IPS DF 6.9 (cell line): ENCODE results near the gene PI4KA.
"Not testable (repeated sequence)": the region's sequence is repeated elsewhere in the genome, so short reads cannot be mapped to it uniquely, and the experiment has no call there.

ENCODE experiments used
- DNase-seq: peaks from one replicate; pipeline ENCODE4 v3.0.0-alpha.2; 2013; ENCODE audit warnings: low read depth, low spot score
- H3K27ac ChIP-seq: one replicate; pipeline ENCODE4 v1.5.1; 2013; ENCODE audit warnings: low read length, control low read depth
- H3K27me3 ChIP-seq: 2 replicates; pipeline ENCODE4 v1.6.1; 2013; ENCODE audit warnings: mild to moderate bottlenecking, low read length; ENCODE audit not compliant: control insufficient read depth, insufficient read depth
- H3K36me3 ChIP-seq: 2 replicates; pipeline ENCODE4 v1.6.1; 2013; ENCODE audit warnings: low read length; ENCODE audit not compliant: control insufficient read depth, insufficient read depth
- H3K4me1 ChIP-seq: 2 replicates; pipeline ENCODE4 v1.6.1; 2013; ENCODE audit warnings: low read length; ENCODE audit not compliant: control insufficient read depth, insufficient read depth
- H3K4me3 ChIP-seq: 2 replicates; pipeline ENCODE4 v1.5.1; 2013; ENCODE audit warnings: mild to moderate bottlenecking, low read length
- H3K9me3 ChIP-seq: 2 replicates; pipeline ENCODE4 v1.6.1; 2013; ENCODE audit warnings: low read length, inconsistent platforms; ENCODE audit not compliant: control insufficient read depth, insufficient read depth
- WGBS: extraction: QIAGEN DNeasy Blood & Tissue Kit; methylation state at CpG from one replicate; pipeline ENCODE4 v1.1.7; 2013; ENCODE audit warnings: mixed read lengths, missing lambda C conversion rate; ENCODE audit not compliant: insufficient read length, insufficient coverage; 5-methylcytosine and 5-hydroxymethylcytosine counted together

The PI4KA gene

GRCh38 chr22:20721409-20722218, 137.0 kb downstream of the PI4KA start:
- no peak overlapping the region for H3K4me3 ChIP-seq
- H3K9me3 ChIP-seq = no peaks in the 10 kb centered on the region
- WGBS = no CpG with 5 or more reads among the region's 13 CpGs
- no peaks in the 10 kb centered on the region for H3K4me1 ChIP-seq
- no peak for DNase-seq
- no peaks in the 10 kb centered on the region for H3K27me3 ChIP-seq
- no peak overlapping the region for H3K27ac ChIP-seq
- no peaks in the 10 kb centered on the region for H3K36me3 ChIP-seq

- Histone ChIP-seq H3K36me3 (no peaks in the 10 kb centered on the region), H3K4me3 (no peak overlapping the region), H3K4me1 (no peaks in the 10 kb centered on the region), H3K9me3 (no peaks in the 10 kb centered on the region), H3K27ac (no peak overlapping the region), H3K27me3 (no peaks in the 10 kb centered on the region)
- no peak for DNase-seq
- no CpG with 5 or more reads among the region's 13 CpGs for WGBS
These were observed 137.8 kb downstream of the PI4KA start for GRCh38 chr22:20720692-20721408.

GRCh38 chr22:20718727-20719126, 139.9 kb downstream of the PI4KA start:
- WGBS = no CpG with 5 or more reads among the region's 13 CpGs
- H3K27me3 ChIP-seq, H3K27ac ChIP-seq, H3K36me3 ChIP-seq, DNase-seq, H3K4me1 ChIP-seq, H3K9me3 ChIP-seq, H3K4me3 ChIP-seq: not testable (repeated sequence)

- DNase-seq, H3K27me3 ChIP-seq, H3K9me3 ChIP-seq, H3K4me1 ChIP-seq, H3K27ac ChIP-seq, H3K4me3 ChIP-seq, H3K36me3 ChIP-seq: not testable (repeated sequence)
- no CpG with 5 or more reads among the region's 7 CpGs for WGBS
These were observed 140.6 kb downstream of the PI4KA start for GRCh38 chr22:20717981-20718380.

- WGBS = no CpG with 5 or more reads among the region's 17 CpGs
- H3K9me3 ChIP-seq, H3K36me3 ChIP-seq, H3K27ac ChIP-seq, H3K27me3 ChIP-seq, H3K4me3 ChIP-seq, DNase-seq, H3K4me1 ChIP-seq: not testable (repeated sequence)
These were observed 141.3 kb downstream of the PI4KA start for GRCh38 chr22:20717213-20717866.

GRCh38 chr22:20713116-20713515, 145.5 kb downstream of the PI4KA start:
- WGBS = no CpG with 5 or more reads among the region's 13 CpGs
- DNase-seq, H3K9me3 ChIP-seq, H3K4me3 ChIP-seq, H3K27ac ChIP-seq, H3K27me3 ChIP-seq, H3K4me1 ChIP-seq, H3K36me3 ChIP-seq: not testable (repeated sequence)

- no CpG with 5 or more reads among the region's 11 CpGs for WGBS
- H3K27ac ChIP-seq, DNase-seq, H3K36me3 ChIP-seq, H3K4me1 ChIP-seq, H3K4me3 ChIP-seq, H3K9me3 ChIP-seq, H3K27me3 ChIP-seq: not testable (repeated sequence)
These were observed 148.6 kb downstream of the PI4KA start for GRCh38 chr22:20709966-20710365.

- not testable (repeated sequence) for DNase-seq, H3K36me3 ChIP-seq, H3K4me1 ChIP-seq, H3K4me3 ChIP-seq, H3K27me3 ChIP-seq, H3K9me3 ChIP-seq, H3K27ac ChIP-seq
- WGBS = no CpG with 5 or more reads among the region's 11 CpGs
These were observed 151.0 kb downstream of the PI4KA start for GRCh38 chr22:20707549-20708118.

- not testable (repeated sequence) for H3K36me3 ChIP-seq, DNase-seq, H3K27ac ChIP-seq, H3K27me3 ChIP-seq, H3K4me1 ChIP-seq, H3K9me3 ChIP-seq
- WGBS = no CpG with 5 or more reads among the region's 79 CpGs
- H3K4me3 ChIP-seq = peak overlapping the region; percentile 42; the same call in 1 of the 2 replicates
These were observed 154.6 kb downstream of the PI4KA start for GRCh38 chr22:20703816-20704609.

GRCh38 chr22:20703414-20703806, 155.2 kb downstream of the PI4KA start:
- DNase-seq = not testable (repeated sequence)
- WGBS = no CpG with 5 or more reads among the region's 25 CpGs

More at GRCh38 chr22:20703414-20703806, 155.2 kb downstream of the PI4KA start:
- not testable (repeated sequence) for H3K27me3 ChIP-seq, H3K27ac ChIP-seq, H3K36me3 ChIP-seq, H3K4me3 ChIP-seq, H3K4me1 ChIP-seq, H3K9me3 ChIP-seq
